Kidney (tissue), 14 donors: ENCODE data around the gene C9orf50. TPM values are rescaled to one million over a fixed set of nuclear protein-coding genes. Genes with fewer than 3 reads are reported as not detected.

Experiments
- DNase-seq, 5 donors: peaks; one replicate each; pipeline ENCODE4 v3.0.0-alpha.2; 2013 to 2020
- FAIRE-seq: peaks from 2 replicates; lab custom pipeline; 2012; peaks lifted over from hg19 to GRCh38; lab: Jason Lieb, UNC
- H3K27ac ChIP-seq, 2 donors: one replicate each; pipeline ENCODE4 v1.7.0; 2013; ENCODE audit warnings: low read depth in 2 of 2, low read length in 2 of 2, inconsistent platforms in 1 of 2
- H3K27me3 ChIP-seq: one replicate; pipeline ENCODE4 v1.7.1; 2013; ENCODE audit warnings: low read length, inconsistent platforms; ENCODE audit not compliant: control insufficient read depth, insufficient read depth
- H3K36me3 ChIP-seq, 3 donors: one replicate each; pipeline versions ENCODE4 v1.7.0 to v1.7.1; 2013; ENCODE audit warnings: low read length in 3 of 3, control low read depth in 1 of 3, inconsistent platforms in 1 of 3; ENCODE audit not compliant: insufficient read depth in 3 of 3, control insufficient read depth in 2 of 3
- H3K4me1 ChIP-seq, 3 donors: one replicate each; pipeline versions ENCODE4 v1.7.0 to v1.7.1; 2013; ENCODE audit warnings: low read length in 3 of 3, inconsistent platforms in 1 of 3, low read depth in 1 of 3; ENCODE audit not compliant: control insufficient read depth in 2 of 3, insufficient read depth in 2 of 3
- H3K4me3 ChIP-seq, 3 donors: one replicate each; pipeline versions ENCODE4 v1.7.0 to v1.8.1; 2013; ENCODE audit warnings: low read length in 3 of 3, control low read depth in 1 of 3, inconsistent platforms in 1 of 3
- H3K9ac ChIP-seq, 3 donors: one replicate each; pipeline versions ENCODE4 v1.7.0 to v1.7.1; 2013; ENCODE audit warnings: low read length in 3 of 3, control low read depth in 1 of 3, inconsistent platforms in 1 of 3
- H3K9me3 ChIP-seq, 3 donors: one replicate each; pipeline versions ENCODE4 v1.7.0 to v1.7.1; 2013; ENCODE audit warnings: low read length in 3 of 3, control low read depth in 1 of 3, inconsistent platforms in 1 of 3; ENCODE audit not compliant: control insufficient read depth in 2 of 3, insufficient read depth in 1 of 3
- CTCF ChIP-seq: IDR thresholded peaks from 3 replicates; pipeline ENCODE4 v1.5.1; 2012; ENCODE audit warnings: mild to moderate bottlenecking, moderate library complexity, borderline replicate concordance; ENCODE audit not compliant: insufficient read depth; ENCODE audit errors: extremely low read depth
- intact Hi-C: fragments of 100-400 bp; cut with DNase I; formaldehyde crosslinking; loops from one replicate; pipeline ENCODE4 v1.11.1; 2022
- polyA plus RNA-seq: library from polyadenylated mRNA; stranded (reverse); fragments of 350-450 nt; fragmentation: Illumina TruSeq; extraction: RNeasy Lipid Tissue Mini Kit (QIAGEN cat#74804); gene quantifications from one replicate; pipeline ENCODE4 v1.2.3, GENCODE V29; 2014; ENCODE audit warnings: low read depth, low replicate concordance; ENCODE audit not compliant: insufficient read depth
- total RNA-seq: library from RNA; stranded (reverse); fragmentation: NEBNext Ultra II Directional; extraction: Animal tissue kit (Norgen Biotek cat#: 25700); gene quantifications from one replicate; pipeline ENCODE4 v1.2.1, GENCODE V29; 2021
- donor health status: control.
- donor health status: control.
- donor health status: control.
- donor health status: control.
- donor health status: control.
- donor health status: DM: yes; HTN: yes; CAD: no.
- donor health status: Normal renal cell carcinoma (clear cell type).

The C9orf50 gene
- total and polyA plus RNA-seq, 2 donors from 2014 or later = 1.1 to 2.8 TPM

GRCh38 chr9:129580211-129580915, 40.5 kb downstream of the C9orf50 start:
- Histone ChIP-seq H3K4me3 (no peak overlapping the region), H3K36me3 (no peaks in the 10 kb centered on the region), H3K27ac (no peak overlapping the region), H3K9ac (no peak overlapping the region), H3K4me1 (peaks cover 1 to 6% (median 5%) of the 10 kb centered on the region in 3 donors), H3K9me3 (no peaks in the 10 kb centered on the region), H3K27me3 (no peaks in the 10 kb centered on the region)
- intact Hi-C loops = no loop called here
- no peak for TF ChIP-seq CTCF
- DNase-seq (no peak), FAIRE-seq (no peak)

GRCh38 chr9:129579294-129579693, 41.6 kb downstream of the C9orf50 start:
- H3K36me3 ChIP-seq = no peaks in the 10 kb centered on the region
- DNase-seq = no peak
- no peak overlapping the region for H3K9ac ChIP-seq
- H3K27ac ChIP-seq = no peak overlapping the region
- H3K4me1 ChIP-seq = peaks cover 3 to 6% (median 5%) of the 10 kb centered on the region in 3 donors
- FAIRE-seq = no peak
- H3K9me3 ChIP-seq = no peaks in the 10 kb centered on the region
- H3K4me3 ChIP-seq = no peak overlapping the region
- no peak for TF ChIP-seq CTCF
- intact Hi-C loops = no loop called here
- no peaks in the 10 kb centered on the region for H3K27me3 ChIP-seq

GRCh38 chr9:129576546-129577543, 44.1 kb downstream of the C9orf50 start:
- Histone ChIP-seq H3K27ac (peak overlapping the region; percentile 39 to 83), H3K27me3 (no peaks in the 10 kb centered on the region), H3K9ac (no peak overlapping the region), H3K4me3 (no peak overlapping the region), H3K4me1 (peaks cover 3 to 6% (median 5%) of the 10 kb centered on the region in 3 donors), H3K9me3 (no peaks in the 10 kb centered on the region), H3K36me3 (no peaks in the 10 kb centered on the region)
- FAIRE-seq = no peak
- TF ChIP-seq CTCF = no peak
- intact Hi-C loops = no loop called here
- DNase-seq = peak in 3 of 5 donors; percentile 15 to 87 (median 75)
